RWPE2 (cell line): ENCODE results near the gene HPSE2.

Source experiments
- ATAC-seq: fragments of 200-7000 bp; cut with Tn5 transposase; 3 replicates; pipeline ENCODE4 v1.9.1; 2021; ENCODE audit warnings: low read depth
- DNase-seq: peaks from one replicate; pipeline ENCODE4 v3.0.0-alpha.2; 2020; ENCODE audit warnings: low spot score
- H3K27ac ChIP-seq: fragments of 450-650 bp; 2 replicates; pipeline ENCODE4 v1.5.1; 2017; ENCODE audit warnings: mild to moderate bottlenecking; ENCODE audit not compliant: poor library complexity, severe bottlenecking
- H3K27me3 ChIP-seq: fragments of 250-450 bp; sonication (Bioruptor Pico); 2 replicates; pipeline ENCODE4 v1.5.1; 2021; ENCODE audit warnings: mild to moderate bottlenecking, moderate library complexity; ENCODE audit not compliant: insufficient read depth, poor library complexity, severe bottlenecking
- H3K36me3 ChIP-seq: fragments of 250-450 bp; sonication (Bioruptor Pico); 2 replicates; pipeline ENCODE4 v1.5.1; 2020; ENCODE audit warnings: low read depth, mild to moderate bottlenecking, moderate library complexity
- H3K4me1 ChIP-seq: fragments of 250-450 bp; sonication (Bioruptor Pico); 2 replicates; pipeline ENCODE4 v1.5.1; 2021; ENCODE audit warnings: mild to moderate bottlenecking, moderate library complexity; ENCODE audit not compliant: insufficient read depth, poor library complexity, severe bottlenecking
- H3K4me3 ChIP-seq: fragments of 250-450 bp; sonication (Bioruptor Pico); 2 replicates; pipeline ENCODE4 v1.5.1; 2021; ENCODE audit warnings: mild to moderate bottlenecking, moderate library complexity; ENCODE audit not compliant: severe bottlenecking
- H3K9me3 ChIP-seq: fragments of 250-450 bp; sonication (Bioruptor Pico); 2 replicates; pipeline ENCODE4 v1.5.1; 2021; ENCODE audit warnings: mild to moderate bottlenecking, moderate library complexity; ENCODE audit not compliant: severe bottlenecking
- CTCF ChIP-seq: fragments of 450-650 bp; IDR thresholded peaks from one replicate; pipeline ENCODE4 v1.5.1; 2017; ENCODE audit warnings: mild to moderate bottlenecking, moderate library complexity; ENCODE audit not compliant: poor library complexity, severe bottlenecking

Gene HPSE2

GRCh38 chr10:98538472-98538871, 697.2 kb downstream of the HPSE2 start:
- no peaks in the 10 kb centered on the region for H3K9me3 ChIP-seq

GRCh38 chr10:98536551-98536950, 699.1 kb downstream of the HPSE2 start:
- no peaks in the 10 kb centered on the region for H3K36me3 ChIP-seq
- no peak overlapping the region for H3K4me3 ChIP-seq
- no peak overlapping the region for H3K27ac ChIP-seq
- no peak for TF ChIP-seq CTCF
- no peak; the same call in 2 of the 3 replicates for ATAC-seq
- H3K4me1 ChIP-seq, result no peaks in the 10 kb centered on the region
- no peak for DNase-seq
- no peaks in the 10 kb centered on the region for H3K9me3 ChIP-seq
- no peaks in the 10 kb centered on the region for H3K27me3 ChIP-seq

More at GRCh38 chr10:98538472-98538871, 697.2 kb downstream of the HPSE2 start:
- H3K36me3 ChIP-seq, result no peaks in the 10 kb centered on the region
- DNase-seq (no peak), ATAC-seq (no peak)
- no peak overlapping the region for H3K4me3 ChIP-seq
- no peaks in the 10 kb centered on the region for H3K4me1 ChIP-seq
- no peak for TF ChIP-seq CTCF
- H3K27me3 ChIP-seq, result no peaks in the 10 kb centered on the region
- H3K27ac ChIP-seq, result no peak overlapping the region

GRCh38 chr10:98533746-98534445, 701.8 kb downstream of the HPSE2 start:
- Histone ChIP-seq H3K27me3 (no peaks in the 10 kb centered on the region), H3K36me3 (no peaks in the 10 kb centered on the region), H3K4me3 (no peak overlapping the region), H3K9me3 (no peaks in the 10 kb centered on the region), H3K4me1 (no peaks in the 10 kb centered on the region), H3K27ac (no peak overlapping the region)
- ATAC-seq (no peak), DNase-seq (no peak)
- TF ChIP-seq CTCF, result no peak

- no peak for ATAC-seq
- H3K4me1 ChIP-seq, result no peaks in the 10 kb centered on the region
- no peak overlapping the region for H3K27ac ChIP-seq
- no peak for TF ChIP-seq CTCF
- no peak overlapping the region for H3K4me3 ChIP-seq
- H3K36me3 ChIP-seq, result no peaks in the 10 kb centered on the region
- H3K27me3 ChIP-seq, result no peaks in the 10 kb centered on the region
- no peak for DNase-seq
- no peaks in the 10 kb centered on the region for H3K9me3 ChIP-seq
These were observed 702.4 kb downstream of the HPSE2 start for GRCh38 chr10:98533241-98533640.

- no peak overlapping the region for H3K27ac ChIP-seq
- no peak overlapping the region for H3K4me3 ChIP-seq
- no peak for DNase-seq
- no peaks in the 10 kb centered on the region for H3K4me1 ChIP-seq
- no peaks in the 10 kb centered on the region for H3K36me3 ChIP-seq
- ATAC-seq, result no peak
- H3K9me3 ChIP-seq, result no peaks in the 10 kb centered on the region
- TF ChIP-seq CTCF, result no peak
- H3K27me3 ChIP-seq, result no peaks in the 10 kb centered on the region
These were observed 706.9 kb downstream of the HPSE2 start for GRCh38 chr10:98528805-98529183.
